Esophagus muscularis mucosa (tissue), 4 donors: ENCODE results near the gene TRAPPC3L. TPM values are rescaled to one million over a fixed set of nuclear protein-coding genes. Genes with fewer than 3 reads are reported as not detected.

Experiments
- DNase-seq: peaks from one replicate; pipeline ENCODE4 v3.0.0-alpha.2; 2017; ENCODE audit errors: extremely low spot score
- H3K27ac ChIP-seq, 4 donors: fragments of 200-600 bp; sonication (generic); replicated peaks in 1 of 4; 1 replicate in 3 of 4; 2 replicates in 1 of 4; pipeline ENCODE4 v1.5.1; 2016 to 2019; ENCODE audit warnings: mild to moderate bottlenecking in 1 of 4
- H3K27me3 ChIP-seq, 4 donors: fragments of 200-600 bp; sonication (generic); one replicate each; pipeline versions ENCODE4 v1.5.1 to v1.6.0; 2016 to 2019
- H3K36me3 ChIP-seq, 4 donors: fragments of 200-600 bp; sonication (generic); one replicate each; pipeline ENCODE4 v1.5.1; 2016 to 2019
- H3K4me1 ChIP-seq, 4 donors: fragments of 200-600 bp; sonication (generic); one replicate each; pipeline ENCODE4 v1.5.1; 2016 to 2019
- H3K4me3 ChIP-seq, 4 donors: fragments of 200-600 bp; sonication (generic); 1 replicate in 2 of 4; 2 replicates in 2 of 4; pipeline ENCODE4 v1.5.1; 2016 to 2019; ENCODE audit warnings: mild to moderate bottlenecking in 4 of 4, moderate library complexity in 1 of 4
- H3K9me3 ChIP-seq, 4 donors: fragments of 200-600 bp; sonication (generic); 1 replicate in 3 of 4; 2 replicates in 1 of 4; pipeline ENCODE4 v1.5.1; 2016 to 2019
- EP300 ChIP-seq: sonication (generic); formaldehyde crosslinking; IDR thresholded peaks from one replicate; pipeline ENCODE4 v1.6.1; 2017; ENCODE audit warnings: antibody characterized with exemption
- POLR2A ChIP-seq: fragments of 450-650 bp; IDR thresholded peaks from one replicate; pipeline ENCODE4 v1.6.1; 2017; ENCODE audit warnings: antibody characterized with exemption, moderate library complexity, mild to moderate bottlenecking, low read depth
- POLR2AphosphoS5 ChIP-seq, 2 donors: sonication (generic); formaldehyde crosslinking; IDR thresholded peaks; one replicate each; pipeline ENCODE4 v1.6.1; 2017; ENCODE audit warnings: antibody characterized with exemption in 2 of 2
- WGBS: methylation state at CpG from one replicate; pipeline ENCODE4 v1.1.5; 2018; 5-methylcytosine and 5-hydroxymethylcytosine counted together
- intact Hi-C: fragments of 100-400 bp; cut with DNase I; formaldehyde crosslinking; loops from one replicate; pipeline ENCODE4 v1.15.1; 2023
- total RNA-seq, 4 donors: library from RNA; depleted of rRNA; stranded (reverse); fragments of >200 nt; gene quantifications; one replicate each; pipeline versions ENCODE4 v1.1.0 to v1.2.1, GENCODE V29; 2016
- TF ChIP-seq, protein P1 (sequence below), 3 experiments: fragments of 200-600 bp in 2 of 3; fragments of 450-650 bp in 1 of 3; sonication (generic) in 2 of 3; IDR thresholded peaks; one replicate each; pipeline ENCODE4 v1.5.1; 2017 to 2019; ENCODE audit warnings: antibody characterized with exemption in 3 of 3, mild to moderate bottlenecking in 2 of 3, moderate library complexity in 1 of 3

Gene TRAPPC3L
- total RNA-seq, 4 donors from 2014 or later = 0.42 TPM; not detected in 3

DNA sequence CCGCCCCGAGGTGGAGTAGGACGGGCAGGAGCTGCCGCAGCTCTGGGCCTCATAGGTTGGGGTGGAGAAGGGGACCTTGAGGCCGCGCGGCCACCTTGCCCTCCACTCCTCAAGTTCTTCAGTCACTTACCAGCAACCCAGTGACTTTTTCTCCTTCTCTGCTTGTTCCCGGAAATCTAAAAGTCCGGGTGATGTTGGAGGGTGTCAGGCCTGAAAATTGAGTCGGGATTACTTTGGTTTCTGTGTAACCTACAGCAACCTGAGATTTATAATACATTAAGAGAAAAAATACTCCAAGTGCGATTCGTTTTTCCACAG lies 26.2 kb upstream of the TRAPPC3L start:
- intact Hi-C loops = no loop called here
- H3K4me1 ChIP-seq = peaks cover 24 to 48% (median 37%) of the 10 kb centered on the region in 4 donors
- H3K27ac ChIP-seq = peak overlapping the region; percentile 84 to 91 (median 86)
- peak overlapping the region; percentile 74 to 86 (median 80) for H3K4me3 ChIP-seq
- no peak for DNase-seq
- H3K27me3 ChIP-seq = no peaks in the 10 kb centered on the region
- TF ChIP-seq, protein P1, sequence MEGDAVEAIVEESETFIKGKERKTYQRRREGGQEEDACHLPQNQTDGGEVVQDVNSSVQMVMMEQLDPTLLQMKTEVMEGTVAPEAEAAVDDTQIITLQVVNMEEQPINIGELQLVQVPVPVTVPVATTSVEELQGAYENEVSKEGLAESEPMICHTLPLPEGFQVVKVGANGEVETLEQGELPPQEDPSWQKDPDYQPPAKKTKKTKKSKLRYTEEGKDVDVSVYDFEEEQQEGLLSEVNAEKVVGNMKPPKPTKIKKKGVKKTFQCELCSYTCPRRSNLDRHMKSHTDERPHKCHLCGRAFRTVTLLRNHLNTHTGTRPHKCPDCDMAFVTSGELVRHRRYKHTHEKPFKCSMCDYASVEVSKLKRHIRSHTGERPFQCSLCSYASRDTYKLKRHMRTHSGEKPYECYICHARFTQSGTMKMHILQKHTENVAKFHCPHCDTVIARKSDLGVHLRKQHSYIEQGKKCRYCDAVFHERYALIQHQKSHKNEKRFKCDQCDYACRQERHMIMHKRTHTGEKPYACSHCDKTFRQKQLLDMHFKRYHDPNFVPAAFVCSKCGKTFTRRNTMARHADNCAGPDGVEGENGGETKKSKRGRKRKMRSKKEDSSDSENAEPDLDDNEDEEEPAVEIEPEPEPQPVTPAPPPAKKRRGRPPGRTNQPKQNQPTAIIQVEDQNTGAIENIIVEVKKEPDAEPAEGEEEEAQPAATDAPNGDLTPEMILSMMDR (IDR thresholded peaks at IDR 0.05) = peak in 1 of 3 experiments; percentile 3
- TF ChIP-seq EP300 = no peak
- no peak for TF ChIP-seq POLR2A
- TF ChIP-seq POLR2AphosphoS5 (IDR thresholded peaks at IDR 0.05) = no peak
- WGBS = under 1% methylated on average over 10 of the region's 12 CpGs
- H3K36me3 ChIP-seq = peaks cover 0 to 19% (median 12%) of the 10 kb centered on the region in 4 donors
- H3K9me3 ChIP-seq = no peaks in the 10 kb centered on the region

DNA sequence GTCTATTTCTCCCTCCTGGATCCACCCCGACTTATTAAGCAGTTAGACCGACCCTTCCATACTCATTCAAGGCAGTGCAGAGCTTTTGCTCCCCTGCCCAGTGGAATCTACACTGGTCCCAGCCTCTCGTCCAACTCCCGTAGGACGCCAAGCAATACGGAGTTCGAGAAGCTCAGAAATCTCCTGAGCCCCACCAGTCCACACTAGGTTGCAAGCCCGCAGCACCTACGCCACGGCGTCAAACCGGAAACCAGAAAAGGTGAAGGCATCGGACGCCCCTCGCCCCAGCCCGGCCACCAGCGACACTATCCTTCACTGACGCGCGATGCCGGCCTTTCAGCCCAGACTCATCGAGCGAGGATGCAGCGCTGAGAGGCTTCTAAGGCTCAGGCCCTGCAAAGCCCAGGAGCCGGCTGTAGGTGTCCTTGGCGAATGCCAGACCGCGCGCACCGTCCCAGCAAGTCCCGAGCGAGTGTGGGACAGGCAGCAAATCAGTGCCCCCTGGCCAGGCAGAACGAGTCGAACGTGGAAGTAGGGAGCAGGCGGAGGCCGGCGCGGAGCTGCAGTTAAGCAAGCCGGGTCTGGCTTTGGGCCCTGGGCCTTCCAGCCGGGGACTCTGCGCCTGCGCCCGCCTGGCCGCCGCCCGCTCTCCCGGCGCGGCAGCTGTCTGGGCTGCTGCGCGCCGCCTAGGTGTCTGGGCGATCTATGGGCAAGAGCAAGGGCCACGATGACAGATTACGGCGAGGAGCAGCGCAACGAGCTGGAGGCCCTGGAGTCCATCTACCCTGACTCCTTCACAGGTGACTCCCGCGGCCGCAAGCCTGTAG lies 25.6 kb upstream of the TRAPPC3L start, which contains the start of gene RWDD1:
Gene RWDD1 (plus strand): TSS at position 649 of the 827 bp plus-strand sequence. CDS start 79 bp downstream, at position 728.
- TF ChIP-seq, protein P1 (IDR thresholded peaks at IDR 0.05) = peak; percentile 12 to 37 (median 24)
- peak; percentile 94 for TF ChIP-seq POLR2AphosphoS5 (IDR thresholded peaks at IDR 0.05)
- TF ChIP-seq POLR2A = peak; percentile 56
- TF ChIP-seq EP300 = no peak
- Histone ChIP-seq H3K36me3 (peaks cover 0 to 13% (median 9%) of the 10 kb centered on the region in 4 donors), H3K27me3 (no peaks in the 10 kb centered on the region), H3K9me3 (no peaks in the 10 kb centered on the region), H3K4me3 (peak within 1 kb of the TSS; percentile 74 to 86 (median 80)), H3K27ac (peak within 1 kb of the TSS; percentile 84 to 91 (median 86)), H3K4me1 (peaks cover 24 to 45% (median 36%) of the 10 kb centered on the region in 4 donors)
- intact Hi-C loops = no loop called here
- peak; percentile 98 for DNase-seq
- WGBS = 0% methylated on average over 13 of the region's 62 CpGs

- intact Hi-C loops = loop anchor here (10.0 kb wide), 1 partner anchor 284 kb away; no protein-coding TSS in a partner anchor
- H3K4me3 ChIP-seq = no peak overlapping the region
- H3K9me3 ChIP-seq = no peaks in the 10 kb centered on the region
- 61% methylated on average over 7 of the region's 7 CpGs for WGBS
- H3K27ac ChIP-seq = no peak overlapping the region
- no peak for DNase-seq
- no peaks in the 10 kb centered on the region for H3K36me3 ChIP-seq
- H3K27me3 ChIP-seq = no peaks in the 10 kb centered on the region
- H3K4me1 ChIP-seq = peaks cover 24 to 48% (median 41%) of the 10 kb centered on the region in 4 donors
- TF ChIP-seq POLR2A (no peak), EP300 (no peak), POLR2AphosphoS5 (IDR thresholded peaks at IDR 0.05) (no peak)
- TF ChIP-seq, protein P1 (IDR thresholded peaks at IDR 0.05) = no peak
These were observed 23.6 kb upstream of the TRAPPC3L start for GRCh38 chr6:116568821-116569755.

GRCh38 chr6:116568111-116568510 lies 22.6 kb upstream of the TRAPPC3L start:
- H3K9me3 ChIP-seq = no peaks in the 10 kb centered on the region
- TF ChIP-seq EP300 (no peak), POLR2A (no peak), POLR2AphosphoS5 (IDR thresholded peaks at IDR 0.05) (no peak)
- TF ChIP-seq, protein P1 (IDR thresholded peaks at IDR 0.05) = no peak
- H3K36me3 ChIP-seq = no peaks in the 10 kb centered on the region
- H3K4me1 ChIP-seq = peaks cover 14 to 41% (median 32%) of the 10 kb centered on the region in 4 donors
- intact Hi-C loops = loop anchor here (10.0 kb wide), 1 partner anchor 283 kb away; no protein-coding TSS in a partner anchor
- no peak for DNase-seq
- H3K27me3 ChIP-seq = no peaks in the 10 kb centered on the region
- H3K4me3 ChIP-seq = no peak overlapping the region
- H3K27ac ChIP-seq = no peak overlapping the region
